ENCODE data around the gene DYNC1H1.

The DYNC1H1 gene

GRCh38 chr14:102095231-102095870, 131.0 kb downstream of the DYNC1H1 start:
- FAIRE-seq, result no peak

DNA sequence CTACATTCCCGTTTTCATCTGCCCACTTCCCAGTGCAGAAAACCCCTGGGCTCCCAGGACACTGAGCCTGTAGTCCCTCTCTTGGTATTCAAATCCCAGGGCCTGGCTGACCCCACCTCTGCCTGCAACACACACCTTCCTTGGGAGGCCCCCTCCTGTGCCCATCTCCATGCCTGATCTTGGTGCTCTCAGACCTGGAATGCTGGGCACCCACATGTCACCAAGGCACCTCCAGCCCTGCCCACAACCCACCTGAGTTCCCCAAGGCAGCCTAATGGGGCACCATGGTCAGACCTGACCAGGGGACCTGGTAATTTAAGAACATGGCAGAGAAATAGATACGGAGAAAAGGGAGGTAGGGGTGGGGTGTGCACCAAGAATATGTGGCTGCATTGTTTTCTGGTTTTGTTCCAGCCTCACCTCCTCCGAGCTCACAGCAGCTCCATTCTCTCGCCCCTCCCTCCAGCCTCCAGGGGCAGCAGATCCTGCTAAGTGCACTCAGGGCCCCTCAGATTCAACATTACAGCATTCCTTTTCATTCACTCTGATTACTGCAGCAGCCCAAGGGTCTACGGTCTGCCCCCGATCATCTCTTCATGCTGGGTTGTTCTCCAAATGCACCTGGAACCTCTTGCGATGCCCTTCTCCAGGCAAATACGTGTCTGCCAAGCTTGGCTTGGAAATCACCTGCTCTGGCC, 131.6 kb downstream of the DYNC1H1 start:
- FAIRE-seq, result no peak

- FAIRE-seq, result no peak
These were observed 132.3 kb downstream of the DYNC1H1 start for GRCh38 chr14:102096569-102097188.

DNA sequence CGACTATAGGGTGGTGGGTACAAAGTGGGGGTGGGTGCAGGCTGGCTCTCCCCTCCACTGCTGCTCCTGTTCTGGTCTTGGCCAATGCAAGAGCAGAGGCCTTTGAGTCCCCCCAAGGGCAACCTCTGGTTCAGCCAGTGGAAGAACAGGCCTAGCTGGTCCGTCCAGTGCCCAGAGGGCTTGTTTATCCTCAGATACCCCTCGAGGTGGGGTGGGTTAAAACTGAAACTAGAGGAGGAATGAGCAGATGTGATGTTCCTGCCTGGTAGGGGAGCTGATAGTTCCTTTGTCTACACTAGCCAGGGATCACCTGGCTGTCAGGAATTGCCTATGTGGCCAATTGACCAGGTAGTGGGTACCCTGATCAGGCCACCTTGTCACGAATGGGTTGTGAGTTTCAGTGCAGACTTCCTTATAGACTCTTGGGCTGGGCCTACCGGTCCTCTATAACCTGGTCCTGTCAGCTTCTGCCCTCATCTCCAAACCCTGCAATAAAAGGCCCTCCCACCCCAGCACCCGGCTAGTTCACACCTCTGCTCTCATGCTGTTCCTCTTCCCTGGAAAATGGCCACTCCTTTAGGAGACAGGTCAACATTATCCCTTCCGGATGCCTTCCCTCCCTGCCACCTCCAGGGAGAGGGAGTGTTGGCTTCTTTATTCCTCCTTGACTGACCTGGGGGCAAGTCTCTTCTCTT, 133.2 kb downstream of the DYNC1H1 start:
- FAIRE-seq, result no peak

DNA sequence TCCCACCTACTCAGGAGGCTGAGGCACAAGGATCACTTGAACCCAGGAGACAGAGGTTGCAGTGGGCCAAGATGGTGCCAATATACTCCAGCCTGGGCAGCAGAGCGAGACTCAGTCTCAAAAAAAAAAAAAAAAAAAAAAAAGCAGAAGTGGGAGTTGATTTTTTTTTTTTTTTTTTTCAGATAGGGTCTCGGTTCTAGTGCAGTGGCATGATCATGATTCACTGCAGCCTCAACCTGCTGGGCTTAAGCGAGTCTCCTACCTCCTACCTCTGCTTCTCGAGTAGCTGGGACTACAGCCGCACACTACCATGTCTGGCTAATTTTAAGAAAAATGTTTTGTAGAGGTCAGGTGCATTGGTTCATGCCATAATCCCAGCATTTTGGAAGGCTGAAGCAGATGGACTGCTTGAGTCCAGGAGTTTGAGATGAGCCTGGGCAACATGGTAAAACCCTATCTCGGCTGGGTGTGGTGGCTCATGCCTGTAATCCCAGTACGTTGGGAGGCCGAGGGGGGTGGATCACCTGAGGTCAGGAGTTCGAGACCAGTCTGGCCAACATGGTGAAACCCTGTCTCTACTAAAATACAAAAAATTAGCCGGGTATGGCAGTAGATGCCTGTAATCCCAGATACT, 138.8 kb downstream of the DYNC1H1 start:
- no peak for FAIRE-seq

GRCh38 chr14:102105369-102105768, 141.0 kb downstream of the DYNC1H1 start:
- no peak for FAIRE-seq
